GM12878 (cell line): Measurements from ENCODE around the gene SORBS2. TPM values are rescaled to one million over a fixed set of nuclear protein-coding genes. Genes with fewer than 3 reads are reported as not detected.

Experiments
- ATAC-seq: fragments of 200-7000 bp; cut with Tn5 transposase; 3 replicates; pipeline ENCODE4 v1.9.1; 2020; ENCODE audit warnings: mild to moderate bottlenecking, moderate library complexity
- BruUV-seq: library from RNA; stranded (reverse); fragments of 400-500 nt; replicated peaks from 2 replicates; lab custom pipeline; 2021; lab: Mats Ljungman, UMichigan
- CTCF ChIA-PET: fragments of 300-600 bp; sonication (Branson Sonifier 250); formaldehyde crosslinking; extraction: SDS; loops from one replicate; lab custom pipeline; 2021; ENCODE audit warnings: inconsistent platforms; lab: Yijun Ruan, JAX
- POLR2A ChIA-PET: fragments of 350-600 bp; formaldehyde crosslinking; extraction: SDS; loops from one replicate; lab custom pipeline; 2021; ENCODE audit warnings: inconsistent platforms; lab: Charles Lee
- RAD21 ChIA-PET: fragments of 300-600 bp; sonication (Branson Sonifier 250); formaldehyde crosslinking; loops from one replicate; lab custom pipeline; 2023; ENCODE audit warnings: antibody characterized with exemption; ENCODE audit not compliant: unreplicated experiment; lab: Charles Lee
- SMC1A ChIA-PET: fragments of 300-600 bp; sonication (Branson Sonifier 250); formaldehyde crosslinking; loops from one replicate; lab custom pipeline; 2023; ENCODE audit not compliant: unreplicated experiment, uncharacterized antibody; lab: Charles Lee
- DNase-seq: peaks from one replicate; pipeline ENCODE4 v3.0.0-alpha.2; 2011; ENCODE audit warnings: low read depth, low spot score
- FAIRE-seq: peaks from 3 replicates; lab custom pipeline; 2011; peaks lifted over from hg19 to GRCh38; lab: Jason Lieb, UNC
- H2AFZ ChIP-seq: 2 replicates; pipeline ENCODE4 v1.6.0; 2011; ENCODE audit warnings: low read depth, low read length, control low read depth; ENCODE audit not compliant: control insufficient read depth
- H3K27ac ChIP-seq: 2 replicates; pipeline ENCODE4 v1.5.1; 2011; ENCODE audit warnings: control low read depth; ENCODE audit not compliant: control insufficient read depth, insufficient read depth
- H3K27me3 ChIP-seq, 2 experiments: replicated peaks in 1 of 2; 2 replicates each; pipeline versions ENCODE4 v1.6.0 to v1.6.1; 2011; ENCODE audit warnings: low read length in 1 of 2; ENCODE audit not compliant: control insufficient read depth in 2 of 2, insufficient read depth in 2 of 2
- H3K36me3 ChIP-seq, 2 experiments: 2 replicates each; pipeline ENCODE4 v1.5.1; 2011; ENCODE audit warnings: low read length in 1 of 2; ENCODE audit not compliant: control insufficient read depth in 2 of 2, insufficient read depth in 2 of 2
- H3K4me1 ChIP-seq: 2 replicates; pipeline ENCODE4 v1.6.1; 2011; ENCODE audit warnings: mild to moderate bottlenecking, low read length, moderate library complexity, mixed read lengths; ENCODE audit not compliant: control insufficient read depth, insufficient read depth
- H3K4me2 ChIP-seq: 2 replicates; pipeline ENCODE4 v1.6.0; 2011; ENCODE audit warnings: control low read depth; ENCODE audit not compliant: control insufficient read depth, insufficient read depth
- H3K4me3 ChIP-seq: fragments of 200-600 bp; sonication (generic); 2 replicates; pipeline ENCODE4 v1.5.1; 2016
- H3K79me2 ChIP-seq: 2 replicates; pipeline ENCODE4 v1.6.0; 2011; ENCODE audit warnings: low read length; ENCODE audit not compliant: control insufficient read depth, insufficient read depth
- H3K9ac ChIP-seq: 2 replicates; pipeline ENCODE4 v1.8.0; 2011; ENCODE audit warnings: low read length, control low read depth, mixed read lengths; ENCODE audit not compliant: control insufficient read depth, insufficient read depth
- H3K9me3 ChIP-seq: replicated peaks from 3 replicates; pipeline ENCODE4 v1.5.1; 2011; ENCODE audit warnings: mild to moderate bottlenecking, low read length; ENCODE audit not compliant: control insufficient read depth, insufficient read depth
- H4K20me1 ChIP-seq: 2 replicates; pipeline ENCODE4 v1.6.0; 2011; ENCODE audit not compliant: control insufficient read depth, insufficient read depth
- BRCA1 ChIP-seq: IDR thresholded peaks from 2 replicates; pipeline ENCODE4 v1.6.1; 2011; ENCODE audit warnings: low read depth, low read length, improper control_type of control experiment
- CBFB ChIP-seq: IDR thresholded peaks from 2 replicates; pipeline ENCODE4 v1.6.1; 2016; ENCODE audit warnings: antibody characterized with exemption, low read depth
- CEBPB ChIP-seq, 2 experiments: fragments of 150-350 bp in 1 of 2; IDR thresholded peaks; 2 replicates each; pipeline ENCODE4 v1.6.1; 2012 to 2014; ENCODE audit warnings: low read depth in 2 of 2, low read length in 2 of 2, borderline replicate concordance in 1 of 2, inconsistent platforms in 1 of 2
- CHD1 ChIP-seq: IDR thresholded peaks from 2 replicates; pipeline ENCODE4 v1.6.1; 2012; ENCODE audit warnings: low read depth, low read length, improper control_type of control experiment
- ELK1 ChIP-seq: IDR thresholded peaks from 2 replicates; pipeline ENCODE4 v1.6.1; 2012; ENCODE audit warnings: low read depth, low read length, improper control_type of control experiment
- GABPA ChIP-seq: IDR thresholded peaks from 2 replicates; pipeline ENCODE4 v1.6.1; 2014; ENCODE audit warnings: antibody characterized with exemption, low read depth, mild to moderate bottlenecking, inconsistent platforms
- LARP7 ChIP-seq: fragments of 450-650 bp; IDR thresholded peaks from 2 replicates; pipeline ENCODE4 v1.6.1; 2017; ENCODE audit warnings: mild to moderate bottlenecking
- RAD21 ChIP-seq: IDR thresholded peaks from 2 replicates; pipeline ENCODE4 v1.6.1; 2011; ENCODE audit warnings: mild to moderate bottlenecking, low read depth, low read length, moderate library complexity; ENCODE audit not compliant: insufficient read depth
- STAT1 ChIP-seq: fragments of 450-650 bp; conservative IDR thresholded peaks from 2 replicates; pipeline ENCODE4 v1.6.1; 2014; ENCODE audit warnings: antibody characterized with exemption, mild to moderate bottlenecking
- USF2 ChIP-seq: IDR thresholded peaks from 2 replicates; pipeline ENCODE4 v1.6.1; 2011; ENCODE audit warnings: low read depth, low read length, improper control_type of control experiment, borderline replicate concordance
- ZBTB11 ChIP-seq: fragments of 450-650 bp; formaldehyde crosslinking; IDR thresholded peaks from 2 replicates; pipeline ENCODE4 v1.5.0; 2022; ENCODE audit warnings: mild to moderate bottlenecking, missing genetic modification characterization
- ZNF217 ChIP-seq: fragments of 450-650 bp; IDR thresholded peaks from 2 replicates; pipeline ENCODE4 v1.6.1; 2017; ENCODE audit warnings: antibody characterized with exemption, mild to moderate bottlenecking
- WGBS: methylation state at CpG from one replicate; pipeline ENCODE4 v1.1.6; 2016; ENCODE audit warnings: low lambda C conversion rate; ENCODE audit not compliant: insufficient replicate concordance, insufficient coverage; ENCODE audit errors: missing lambda C conversion rate; 5-methylcytosine and 5-hydroxymethylcytosine counted together
- in situ Hi-C: fragments of 300-500 bp; cut with MboI; formaldehyde crosslinking; loops from 9 replicates; pipeline ENCODE4 v1.14.3; 2018; ENCODE audit warnings: mixed read lengths
- intact Hi-C: fragments of 100-400 bp; cut with micrococcal nuclease; formaldehyde crosslinking; loops from one replicate; pipeline ENCODE4 v1.14.2; 2022; ENCODE audit not compliant: unreplicated experiment
- polyA plus RNA-seq, 11 experiments: library from polyadenylated mRNA; depleted of rRNA in 4 of 11; unstranded in 6 of 11; stranded (reverse) in 5 of 11; fragments of >200 nt; fragmentation: Nextera tagmentation in 4 of 11; fragmentation: Illumina TruSeq in 1 of 11; extraction: Ambion mirVana in 4 of 11; extraction: Trizol in 1 of 11; gene quantifications; 1 replicate in 1 of 11; 2 replicates in 10 of 11; pipeline versions ENCODE4 v1.2.1 to v1.2.3, GENCODE V29; 2011 to 2016; ENCODE audit warnings: inconsistent platforms in 2 of 11, missing spikeins in 2 of 11, low read depth in 1 of 11
- total RNA-seq, 4 experiments: library from RNA; depleted of rRNA in 3 of 4; stranded (reverse); fragments of >200 nt in 3 of 4; fragmentation: Illumina TruSeq in 1 of 4; extraction: Trizol in 1 of 4; gene quantifications; 2 replicates each; pipeline versions ENCODE4 v1.2.1 to v1.2.3, GENCODE V29; 2013 to 2021

The SORBS2 gene
- total and polyA plus RNA-seq, 10 of the 15 experiments (the other 5 are each of a cell fraction or from before 2014, with no cell fraction given): 0.06 to 3.0 (median 0.79) TPM

- intact Hi-C loops: loop anchor here (5.0 kb wide), 1 partner anchor 248 kb away; no protein-coding TSS in a partner anchor
- ChIA-PET POLR2A (no interaction called here), RAD21 (interaction anchor here (0.8 kb wide), 1 partner anchor 493 kb away, joined by 3 read pairs; no protein-coding TSS in a partner anchor), CTCF (interaction anchor here (1.6 kb wide), 1 partner anchor 394 kb away, joined by 4 read pairs; no protein-coding TSS in a partner anchor), SMC1A (no interaction called here)
- FAIRE-seq (no peak), ATAC-seq (no peak), DNase-seq (no peak)
- Histone ChIP-seq H3K9me3 (no peaks in the 10 kb centered on the region), H3K27me3 (peaks cover 0 to 3% of the 10 kb centered on the region in 2 experiments; a peak in 1 of 4 replicates), H3K9ac (no peak overlapping the region), H3K36me3 (no peaks in the 10 kb centered on the region), H3K4me1 (no peaks in the 10 kb centered on the region), H4K20me1 (no peaks in the 10 kb centered on the region), H3K4me2 (no peak overlapping the region), H3K4me3 (no peak overlapping the region), H2AFZ (no peak overlapping the region), H3K79me2 (no peaks in the 10 kb centered on the region), H3K27ac (no peak overlapping the region)
- TF ChIP-seq ZNF217 (no peak), BRCA1 (no peak), LARP7 (no peak), ZBTB11 (CRISPR knock-in tag) (no peak), GABPA (no peak), ELK1 (no peak), CEBPB (IDR thresholded peaks at IDR 0.05; ENCODE audit: borderline replicate concordance in 1 of 2, low read depth in 2 of 2, low read length in 2 of 2) (no peak), RAD21 (no peak), CHD1 (no peak), CBFB (no peak), STAT1 (no peak), USF2 (no peak)
- BruUV-seq: no TSS peak
- WGBS: 15% methylated on average over 4 of the region's 4 CpGs
- in situ Hi-C loops: loop anchor here (10.0 kb wide), 1 partner anchor 490 kb away; no protein-coding TSS in a partner anchor
Measured at GRCh38 chr4:185644408-185644807, 167.6 kb downstream of the SORBS2 start.
